Progenitor cell of endocrine pancreas (in vitro differentiated cells): ENCODE results near the gene PXDN. TPM values are rescaled to one million over a fixed set of nuclear protein-coding genes. Genes with fewer than 3 reads are reported as not detected.
"Not testable (repeated sequence)": the region's sequence is repeated elsewhere in the genome, so short reads cannot be mapped to it uniquely, and the experiment has no call there.

Source experiments
- DNase-seq: peaks from one replicate; pipeline ENCODE4 v3.0.0; 2021; ENCODE audit warnings: low spot score; ENCODE audit not compliant: unreplicated experiment
- H3K27ac Mint-ChIP-seq: 2 replicates; pipeline ENCODE4 v1.8.0; 2021; ENCODE audit warnings: mild to moderate bottlenecking, moderate library complexity, mixed read lengths
- H3K27me3 Mint-ChIP-seq: 2 replicates; pipeline ENCODE4 v1.8.0; 2021; ENCODE audit warnings: mixed read lengths
- H3K36me3 Mint-ChIP-seq: 2 replicates; pipeline ENCODE4 v1.8.0; 2022; ENCODE audit warnings: mixed read lengths; ENCODE audit not compliant: insufficient read depth
- H3K4me1 Mint-ChIP-seq: 2 replicates; pipeline ENCODE4 v1.8.0; 2021; ENCODE audit warnings: low read depth, mixed read lengths
- H3K4me3 Mint-ChIP-seq: 2 replicates; pipeline ENCODE4 v1.8.0; 2021; ENCODE audit warnings: low read depth, mild to moderate bottlenecking, moderate library complexity, mixed read lengths
- H3K9me3 Mint-ChIP-seq: 2 replicates; pipeline ENCODE4 v1.8.0; 2021; ENCODE audit warnings: low read depth, mixed read lengths
- CTCF ChIP-seq: fragments of 200-600 bp; sonication (generic); IDR thresholded peaks from one replicate; pipeline ENCODE4 v1.5.0; 2021; ENCODE audit warnings: antibody characterized with exemption, mild to moderate bottlenecking; ENCODE audit not compliant: unreplicated experiment
- total RNA-seq: library from RNA; stranded (reverse); gene quantifications from 2 replicates; pipeline ENCODE4 v1.2.1, GENCODE V29; 2021

Gene PXDN
- total RNA-seq, 1 donor from 2014 or later = 256 TPM

DNA sequence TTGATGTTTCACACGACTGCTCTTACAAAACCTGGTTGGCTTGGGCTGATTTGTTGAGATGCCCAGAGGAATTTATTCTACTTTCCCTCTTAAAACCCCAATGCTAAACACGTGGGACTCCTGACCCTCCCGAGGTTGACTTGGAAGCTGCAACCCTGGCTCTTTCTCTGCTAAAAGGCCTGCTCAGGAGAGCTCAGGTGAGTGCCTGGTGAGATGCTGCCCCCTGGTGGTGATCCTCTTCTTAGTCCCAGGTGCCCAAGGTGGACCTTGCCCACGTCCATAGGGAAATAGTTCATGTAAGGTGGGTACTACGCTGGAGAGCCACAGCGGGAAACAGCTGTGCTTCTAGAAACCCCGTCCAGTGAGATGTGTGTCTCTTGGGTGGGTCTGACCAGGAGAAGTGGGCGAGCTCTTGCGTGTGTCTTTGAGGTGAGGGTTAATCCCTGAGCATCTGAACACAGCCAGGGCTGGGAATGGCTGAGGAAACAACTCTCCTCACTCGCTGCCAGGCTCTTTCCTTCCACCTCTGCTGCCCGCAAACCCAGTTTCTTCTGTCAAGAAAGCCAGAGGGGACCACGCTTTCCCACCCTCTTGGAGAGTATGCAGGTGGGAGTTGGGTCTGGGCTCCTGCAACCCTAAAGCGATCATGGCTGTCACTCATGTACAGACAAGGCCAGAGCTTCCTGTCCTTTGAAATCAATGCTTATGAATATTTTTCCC, 25.5 kb upstream of the PXDN start:
- Mint-ChIP-seq H3K27me3 (peaks cover 8% of the 10 kb centered on the region), H3K36me3 (no peaks in the 10 kb centered on the region), H3K4me1 (peaks cover 3% of the 10 kb centered on the region), H3K4me3 (no peak overlapping the region), H3K27ac (no peak overlapping the region), H3K9me3 (no peaks in the 10 kb centered on the region)
- TF ChIP-seq CTCF = peak; percentile 93
- peak; percentile 82 for DNase-seq

GRCh38 chr2:1767939-1768691, 23.8 kb upstream of the PXDN start:
- Mint-ChIP-seq H3K36me3 (no peaks in the 10 kb centered on the region), H3K27me3 (peaks cover 8% of the 10 kb centered on the region), H3K4me1 (peaks cover 1% of the 10 kb centered on the region), H3K27ac (no peak overlapping the region), H3K4me3 (no peak overlapping the region), H3K9me3 (no peaks in the 10 kb centered on the region)
- TF ChIP-seq CTCF = no peak
- no peak for DNase-seq

- no peak overlapping the region for H3K4me3 Mint-ChIP-seq
- no peaks in the 10 kb centered on the region for H3K36me3 Mint-ChIP-seq
- DNase-seq = no peak
Measured at GRCh38 chr2:1766851-1767811, 22.8 kb upstream of the PXDN start.

GRCh38 chr2:1766425-1766824, 22.1 kb upstream of the PXDN start:
- H3K27me3 Mint-ChIP-seq = peaks cover 11% of the 10 kb centered on the region
- H3K9me3 Mint-ChIP-seq = no peaks in the 10 kb centered on the region
- no peak for TF ChIP-seq CTCF
- H3K4me3 Mint-ChIP-seq = no peak overlapping the region
- H3K4me1 Mint-ChIP-seq = peaks cover 1% of the 10 kb centered on the region
- H3K27ac Mint-ChIP-seq = no peak overlapping the region
- no peak for DNase-seq
- H3K36me3 Mint-ChIP-seq = no peaks in the 10 kb centered on the region

More at GRCh38 chr2:1766851-1767811, 22.8 kb upstream of the PXDN start:
- H3K9me3 Mint-ChIP-seq = no peaks in the 10 kb centered on the region
- no peak for TF ChIP-seq CTCF
- H3K4me1 Mint-ChIP-seq = peaks cover 1% of the 10 kb centered on the region
- no peak overlapping the region for H3K27ac Mint-ChIP-seq
- peaks cover 11% of the 10 kb centered on the region for H3K27me3 Mint-ChIP-seq

GRCh38 chr2:1765201-1765600, 20.9 kb upstream of the PXDN start:
- H3K27me3 Mint-ChIP-seq, DNase-seq, H3K4me1 Mint-ChIP-seq, H3K9me3 Mint-ChIP-seq, H3K27ac Mint-ChIP-seq, H3K36me3 Mint-ChIP-seq, H3K4me3 Mint-ChIP-seq: not testable (repeated sequence)
